ENCODE data around the gene ANO1.
"Not testable (repeated sequence)": the region's sequence is repeated elsewhere in the genome, so short reads cannot be mapped to it uniquely, and the experiment has no call there.

ANO1 gene

DNA sequence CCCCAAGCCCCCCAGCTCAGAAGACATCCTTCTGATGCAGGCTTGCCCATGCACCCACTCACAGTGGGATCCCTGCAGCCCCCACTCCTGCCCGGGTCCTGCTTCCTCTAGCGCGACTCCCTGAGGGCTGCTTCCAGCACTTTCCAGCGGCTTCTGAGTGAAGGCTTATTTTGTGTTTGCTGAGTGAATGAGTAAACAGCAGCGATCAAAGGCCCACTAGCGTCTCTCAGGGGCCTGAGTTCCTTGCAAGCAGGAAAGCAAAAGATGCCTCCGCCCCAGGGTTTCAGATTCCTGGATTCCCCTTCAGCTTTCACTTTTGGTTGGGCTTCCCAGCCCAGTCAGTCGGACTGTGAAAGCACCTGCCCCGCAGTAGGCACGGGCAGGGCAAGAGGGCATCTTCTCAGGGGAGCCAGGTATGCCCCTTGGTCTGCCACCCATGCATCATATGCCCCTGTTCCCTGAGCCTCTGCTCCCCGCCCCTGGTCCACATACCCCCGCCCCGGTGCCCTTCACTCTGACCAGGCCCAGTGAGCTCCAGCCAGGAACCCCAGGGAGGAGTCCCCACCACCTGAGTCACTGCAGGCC is 134.2 kb downstream of the ANO1 start:
- Histone ChIP-seq H3K79me2 (ENCODE audit: low read length) (peaks cover 3% of the 10 kb centered on the region), H3K27ac (ENCODE audit: low read length) (no peak overlapping the region), H4K20me1 (ENCODE audit: insufficient read depth, low read length) (peaks cover 16% of the 10 kb centered on the region), H3K9me3 (ENCODE audit: insufficient read depth, low read length) (no peaks in the 10 kb centered on the region), H3K36me3 (replicated peaks; ENCODE audit: low read depth, low read length) (peaks cover 23% of the 10 kb centered on the region), H3K4me2 (ENCODE audit: low read length) (no peak overlapping the region), H3K9ac (ENCODE audit: low read length) (no peak overlapping the region), H2AFZ (ENCODE audit: low read depth, low read length) (no peak overlapping the region), H3K27me3 (ENCODE audit: low read depth, low read length) (no peaks in the 10 kb centered on the region), H3K4me1 (ENCODE audit: low read length) (no peaks in the 10 kb centered on the region), H3K4me3 (ENCODE audit: low read length) (no peak overlapping the region)
- no peak for TF ChIP-seq EZH2phosphoT487 (IDR thresholded peaks at IDR 0.05; ENCODE audit: low read depth)
- TF ChIP-seq, protein P1, sequence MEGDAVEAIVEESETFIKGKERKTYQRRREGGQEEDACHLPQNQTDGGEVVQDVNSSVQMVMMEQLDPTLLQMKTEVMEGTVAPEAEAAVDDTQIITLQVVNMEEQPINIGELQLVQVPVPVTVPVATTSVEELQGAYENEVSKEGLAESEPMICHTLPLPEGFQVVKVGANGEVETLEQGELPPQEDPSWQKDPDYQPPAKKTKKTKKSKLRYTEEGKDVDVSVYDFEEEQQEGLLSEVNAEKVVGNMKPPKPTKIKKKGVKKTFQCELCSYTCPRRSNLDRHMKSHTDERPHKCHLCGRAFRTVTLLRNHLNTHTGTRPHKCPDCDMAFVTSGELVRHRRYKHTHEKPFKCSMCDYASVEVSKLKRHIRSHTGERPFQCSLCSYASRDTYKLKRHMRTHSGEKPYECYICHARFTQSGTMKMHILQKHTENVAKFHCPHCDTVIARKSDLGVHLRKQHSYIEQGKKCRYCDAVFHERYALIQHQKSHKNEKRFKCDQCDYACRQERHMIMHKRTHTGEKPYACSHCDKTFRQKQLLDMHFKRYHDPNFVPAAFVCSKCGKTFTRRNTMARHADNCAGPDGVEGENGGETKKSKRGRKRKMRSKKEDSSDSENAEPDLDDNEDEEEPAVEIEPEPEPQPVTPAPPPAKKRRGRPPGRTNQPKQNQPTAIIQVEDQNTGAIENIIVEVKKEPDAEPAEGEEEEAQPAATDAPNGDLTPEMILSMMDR (IDR thresholded peaks at IDR 0.05; ENCODE audit: low read depth, low read length) = no peak

DNA sequence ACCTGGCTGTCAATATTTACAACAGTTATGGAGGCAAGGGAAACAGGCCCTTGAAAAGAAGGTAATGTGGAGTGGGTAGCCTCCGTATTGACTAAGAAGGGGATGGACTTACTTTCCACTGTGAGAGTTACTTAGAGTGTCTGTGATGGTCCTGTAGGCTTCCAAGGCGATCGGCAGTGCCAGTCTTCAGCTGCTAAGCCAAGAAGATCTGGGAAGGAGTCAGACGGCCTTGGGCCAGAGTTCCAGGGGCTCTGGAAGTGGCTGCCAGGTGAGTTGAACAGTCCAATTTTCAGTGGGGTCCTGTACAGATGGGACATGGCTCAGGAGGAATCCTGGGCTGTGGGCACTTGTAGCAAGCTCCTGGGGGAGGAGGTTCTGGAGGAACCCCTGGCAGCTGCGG is 139.3 kb downstream of the ANO1 start:
- H3K9me3 ChIP-seq (ENCODE audit: insufficient read depth, low read length); H3K9ac ChIP-seq (ENCODE audit: low read length); H3K4me2 ChIP-seq (ENCODE audit: low read length); H2AFZ ChIP-seq (ENCODE audit: low read depth, low read length); H3K4me1 ChIP-seq (ENCODE audit: low read length); H3K27me3 ChIP-seq (ENCODE audit: low read depth, low read length); H3K4me3 ChIP-seq (ENCODE audit: low read length); H3K79me2 ChIP-seq (ENCODE audit: low read length); H3K36me3 ChIP-seq (replicated peaks; ENCODE audit: low read depth, low read length); H3K27ac ChIP-seq (ENCODE audit: low read length); H4K20me1 ChIP-seq (ENCODE audit: insufficient read depth, low read length): not testable (repeated sequence)

DNA sequence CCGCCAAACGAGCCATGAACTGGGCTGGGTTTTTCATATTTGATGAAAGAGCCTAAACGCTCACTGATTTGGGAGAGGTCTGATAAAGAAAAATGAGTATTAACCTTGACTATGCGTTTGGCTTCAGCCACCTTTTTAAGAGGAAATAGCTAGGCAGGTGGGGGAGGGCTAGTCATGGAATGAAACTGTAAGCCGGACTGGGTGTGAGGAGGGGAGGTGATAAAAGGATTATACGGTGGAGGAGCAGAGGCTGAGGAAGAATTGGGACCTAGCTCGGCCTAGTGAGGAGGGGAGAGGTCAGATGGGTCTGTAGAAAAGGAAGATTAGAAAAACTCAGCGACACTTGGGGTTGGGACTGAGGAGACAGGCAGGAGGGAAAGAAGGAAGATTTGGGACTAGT is 140.0 kb downstream of the ANO1 start:
- not testable (repeated sequence) for H4K20me1 ChIP-seq (ENCODE audit: insufficient read depth, low read length); H3K9me3 ChIP-seq (ENCODE audit: insufficient read depth, low read length); H3K4me3 ChIP-seq (ENCODE audit: low read length); H3K4me2 ChIP-seq (ENCODE audit: low read length); H3K4me1 ChIP-seq (ENCODE audit: low read length); H2AFZ ChIP-seq (ENCODE audit: low read depth, low read length); H3K79me2 ChIP-seq (ENCODE audit: low read length); H3K36me3 ChIP-seq (replicated peaks; ENCODE audit: low read depth, low read length); H3K27me3 ChIP-seq (ENCODE audit: low read depth, low read length); H3K27ac ChIP-seq (ENCODE audit: low read length); H3K9ac ChIP-seq (ENCODE audit: low read length)

DNA sequence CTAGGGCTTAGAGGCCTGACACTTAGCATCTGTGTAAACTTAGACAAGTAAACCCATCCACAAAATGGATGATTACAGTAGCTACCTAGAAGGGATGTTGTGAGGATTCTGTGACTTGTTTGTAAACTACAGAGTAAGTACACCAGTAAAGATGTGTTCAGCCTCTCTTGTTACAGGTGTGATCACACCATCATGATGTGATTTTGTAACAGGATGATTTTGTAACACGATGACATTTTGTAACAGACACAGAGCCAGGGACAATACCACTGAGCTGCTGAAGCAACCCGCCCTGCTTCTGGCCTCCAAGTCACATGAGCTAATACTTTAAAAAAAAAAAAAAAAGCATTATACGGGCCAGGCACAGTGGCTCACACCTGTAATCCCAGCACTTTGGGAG is 142.0 kb downstream of the ANO1 start:
- no peak overlapping the region for H2AFZ ChIP-seq (ENCODE audit: low read depth, low read length)

DNA sequence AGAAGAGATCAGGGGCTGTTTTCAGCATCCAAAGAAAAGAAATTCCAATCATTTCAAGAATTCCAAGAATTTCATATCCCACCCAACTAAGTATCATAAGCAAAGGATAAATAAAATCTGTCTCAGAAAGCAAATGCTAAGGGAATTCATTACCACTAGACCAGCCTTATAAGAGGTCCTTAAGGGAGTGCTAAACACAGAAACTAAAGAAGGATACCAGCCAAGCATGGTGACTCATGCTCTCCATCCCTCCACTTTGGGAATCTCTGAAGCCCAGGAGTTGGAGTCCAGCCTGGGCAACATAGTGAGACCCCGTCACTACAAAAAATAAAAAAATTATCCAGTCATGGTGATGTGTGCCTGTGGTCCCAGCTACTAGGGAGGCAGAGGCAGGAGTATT is 142.8 kb downstream of the ANO1 start:
- TF ChIP-seq, protein P1 (IDR thresholded peaks at IDR 0.05; ENCODE audit: low read depth, low read length) = no peak
- no peak for TF ChIP-seq EZH2phosphoT487 (IDR thresholded peaks at IDR 0.05; ENCODE audit: low read depth)

More for the DNA sequence above, 142.0 kb downstream of the ANO1 start:
- H3K27ac ChIP-seq (ENCODE audit: low read length) = no peak overlapping the region
- no peak overlapping the region for H3K4me2 ChIP-seq (ENCODE audit: low read length)
- no peaks in the 10 kb centered on the region for H3K9me3 ChIP-seq (ENCODE audit: insufficient read depth, low read length)
- H3K36me3 ChIP-seq (replicated peaks; ENCODE audit: low read depth, low read length) = no peaks in the 10 kb centered on the region
- H4K20me1 ChIP-seq (ENCODE audit: insufficient read depth, low read length) = no peaks in the 10 kb centered on the region
- H3K79me2 ChIP-seq (ENCODE audit: low read length) = no peaks in the 10 kb centered on the region
- H3K27me3 ChIP-seq (ENCODE audit: low read depth, low read length) = peaks cover 30% of the 10 kb centered on the region
- H3K4me1 ChIP-seq (ENCODE audit: low read length) = no peaks in the 10 kb centered on the region
- H3K9ac ChIP-seq (ENCODE audit: low read length) = no peak overlapping the region
- TF ChIP-seq EZH2phosphoT487 (IDR thresholded peaks at IDR 0.05; ENCODE audit: low read depth) = no peak
- TF ChIP-seq, protein P1 (IDR thresholded peaks at IDR 0.05; ENCODE audit: low read depth, low read length) = no peak
- no peak overlapping the region for H3K4me3 ChIP-seq (ENCODE audit: low read length)

More for the DNA sequence above, 142.8 kb downstream of the ANO1 start:
- Histone ChIP-seq H2AFZ (ENCODE audit: low read depth, low read length) (no peak overlapping the region), H3K9ac (ENCODE audit: low read length) (no peak overlapping the region), H3K36me3 (replicated peaks; ENCODE audit: low read depth, low read length) (no peaks in the 10 kb centered on the region), H3K4me1 (ENCODE audit: low read length) (no peaks in the 10 kb centered on the region), H4K20me1 (ENCODE audit: insufficient read depth, low read length) (no peaks in the 10 kb centered on the region), H3K4me3 (ENCODE audit: low read length) (no peak overlapping the region), H3K27ac (ENCODE audit: low read length) (no peak overlapping the region), H3K27me3 (ENCODE audit: low read depth, low read length) (peaks cover 30% of the 10 kb centered on the region), H3K79me2 (ENCODE audit: low read length) (no peaks in the 10 kb centered on the region), H3K4me2 (ENCODE audit: low read length) (no peak overlapping the region), H3K9me3 (ENCODE audit: insufficient read depth, low read length) (no peaks in the 10 kb centered on the region)

All from OCI-LY3 (cell line).